Measurements from ENCODE around the gene PCDH9.

The PCDH9 gene

DNA sequence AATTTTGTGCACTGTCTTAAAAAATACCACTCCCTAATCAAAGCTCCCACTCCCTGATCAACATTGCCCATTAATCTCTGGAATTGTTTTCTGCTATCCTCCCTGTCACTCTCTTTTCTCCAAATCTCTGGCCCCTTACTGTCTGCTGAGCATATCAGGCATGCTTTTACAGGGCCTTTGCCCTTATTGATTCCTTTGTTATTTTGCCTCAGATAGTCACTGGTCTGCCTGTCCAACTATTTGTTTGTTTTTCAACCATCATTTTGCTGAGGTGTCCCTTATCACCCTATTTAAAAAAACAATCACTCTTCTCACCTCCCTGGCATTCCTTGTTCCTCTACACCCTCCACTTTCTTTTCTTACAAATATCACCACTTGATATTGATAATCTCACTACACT lies 153.0 kb downstream of the PCDH9 start:
- no peak for DNase-seq

DNA sequence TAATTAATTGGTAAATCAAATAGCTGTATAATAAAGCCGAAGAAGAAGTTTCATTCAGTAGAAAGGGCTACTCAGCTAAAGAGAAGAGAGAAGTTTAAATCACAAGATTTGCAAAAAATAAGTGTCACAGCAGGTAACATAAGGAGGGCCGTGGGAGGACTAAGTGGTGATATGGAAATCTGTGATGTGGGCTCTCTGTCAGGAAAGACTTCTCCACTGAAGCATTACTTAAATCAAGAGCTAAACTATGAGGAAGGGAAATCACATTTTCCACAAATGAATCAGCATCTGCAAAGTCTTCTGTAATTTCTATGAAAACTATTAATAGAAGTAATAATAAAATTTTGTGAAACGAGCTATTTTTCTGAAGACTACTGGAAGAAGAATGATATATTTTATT lies 153.8 kb downstream of the PCDH9 start:
- DNase-seq, result no peak

DNA sequence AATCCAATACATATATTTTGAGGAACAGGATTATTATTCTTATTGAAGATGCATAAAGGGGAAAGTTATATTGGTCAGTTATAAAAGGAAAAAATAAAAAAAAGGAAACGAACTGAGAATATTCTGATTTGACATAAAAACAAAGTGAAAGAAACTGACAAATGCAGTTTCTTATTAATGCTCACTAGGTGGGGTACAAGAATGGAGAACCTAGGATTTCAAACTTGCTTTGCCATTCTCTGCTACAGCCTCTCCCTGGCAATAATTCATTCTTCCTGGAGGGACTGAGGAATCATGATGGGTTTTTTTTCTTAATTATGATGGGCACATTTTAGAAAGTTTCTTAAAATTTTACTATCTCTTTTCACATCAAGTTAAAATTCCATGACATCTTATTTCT lies 154.9 kb downstream of the PCDH9 start:
- no peak for DNase-seq

DNA sequence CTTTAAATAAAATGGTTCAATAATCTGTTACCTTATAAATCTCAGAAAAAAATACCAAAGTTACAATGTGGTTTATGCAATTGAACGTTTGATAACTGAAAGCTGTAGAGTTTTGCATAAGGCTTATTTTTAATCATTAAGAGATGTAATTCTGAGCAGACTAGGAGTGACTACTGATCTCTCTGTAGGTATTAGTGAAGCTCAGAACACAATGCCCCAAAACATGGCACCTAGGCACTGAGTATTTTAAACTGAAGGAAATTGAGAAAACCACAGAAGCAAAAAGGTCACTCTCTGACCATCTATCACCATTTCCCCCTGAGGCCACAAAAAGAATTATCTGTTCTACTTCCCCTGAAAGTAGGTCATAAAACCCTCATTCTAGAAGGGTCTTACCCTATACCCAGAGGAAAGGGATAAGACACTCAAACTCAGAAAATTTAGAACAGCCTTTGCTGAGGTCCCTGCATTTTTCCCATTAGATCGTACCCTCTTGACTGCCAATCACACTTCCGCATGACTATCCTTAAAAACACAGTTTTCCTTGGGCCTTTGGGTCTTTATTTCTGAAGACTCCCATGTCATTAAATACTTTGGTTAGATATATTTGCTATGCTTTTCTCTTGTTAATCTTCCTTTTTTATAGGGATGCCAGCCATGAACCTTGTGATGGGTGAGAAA lies 158.1 kb downstream of the PCDH9 start:
- no peak for DNase-seq

DNA sequence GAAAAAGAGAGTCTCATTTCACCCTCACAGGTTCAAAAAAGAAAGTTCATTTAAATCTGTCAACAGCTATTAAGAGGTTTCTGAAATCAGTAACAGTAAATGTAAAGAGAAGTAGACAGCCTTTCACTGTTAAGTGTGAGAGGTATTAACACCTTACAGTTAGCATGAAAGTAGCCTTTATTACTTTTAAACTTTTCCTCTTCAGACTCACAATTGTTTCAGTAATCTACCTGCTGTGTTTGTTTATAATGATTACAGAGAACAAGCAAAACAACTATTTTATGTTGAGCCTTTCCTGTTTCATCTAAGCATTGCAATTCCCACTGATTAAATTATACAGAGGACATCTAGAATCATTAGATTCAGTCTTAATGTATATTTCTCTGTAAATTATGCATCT lies 159.8 kb downstream of the PCDH9 start:
- DNase-seq, result no peak

DNA sequence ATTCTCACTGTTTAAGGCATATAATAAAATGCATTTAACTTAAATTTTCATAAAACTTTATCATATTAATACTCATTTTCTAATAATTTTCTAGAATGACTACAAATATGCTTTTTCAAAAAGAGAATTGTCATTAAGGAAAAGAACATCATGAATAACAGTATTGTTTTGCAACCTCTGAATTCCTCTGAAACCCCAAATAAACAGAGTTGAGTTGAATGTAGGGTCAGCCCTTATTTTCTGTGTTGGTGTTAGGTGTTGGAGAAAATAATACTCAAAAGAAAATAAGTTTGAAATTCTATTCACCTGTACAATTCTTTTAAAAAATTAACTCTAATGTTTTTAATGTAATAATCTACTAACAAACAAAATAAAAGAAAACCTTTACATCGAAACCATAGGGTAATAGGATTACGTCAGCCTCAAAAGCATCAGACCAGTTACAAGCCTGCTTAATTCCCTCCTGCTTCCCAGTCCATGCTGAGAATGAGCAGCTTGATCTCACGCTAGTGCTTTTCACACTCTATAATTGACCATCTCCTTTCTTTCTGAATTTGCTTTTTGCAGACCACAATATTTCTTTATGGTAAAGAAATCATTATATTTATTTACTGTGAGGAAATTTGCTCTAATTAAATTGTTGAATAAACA lies 160.9 kb downstream of the PCDH9 start:
- no peak for DNase-seq

DNA sequence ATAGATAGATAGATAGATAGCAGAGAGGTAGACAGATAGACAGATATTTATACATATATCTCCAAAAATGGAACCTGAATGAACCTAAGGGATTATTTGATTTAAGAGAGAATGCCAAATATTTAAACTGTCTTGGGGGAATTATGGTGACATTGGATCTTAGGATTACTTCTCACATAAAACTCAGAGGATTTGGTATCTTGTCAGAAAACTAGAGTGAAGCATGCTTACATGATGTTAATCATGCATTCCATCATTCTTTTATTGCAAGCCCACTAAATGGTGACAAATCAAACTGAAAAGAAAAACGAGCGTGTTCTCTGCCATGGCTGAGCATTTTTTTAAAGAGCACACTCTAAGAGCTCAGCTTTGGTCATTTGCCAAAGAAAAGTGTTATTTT lies 165.2 kb downstream of the PCDH9 start:
- no peak for DNase-seq

DNA sequence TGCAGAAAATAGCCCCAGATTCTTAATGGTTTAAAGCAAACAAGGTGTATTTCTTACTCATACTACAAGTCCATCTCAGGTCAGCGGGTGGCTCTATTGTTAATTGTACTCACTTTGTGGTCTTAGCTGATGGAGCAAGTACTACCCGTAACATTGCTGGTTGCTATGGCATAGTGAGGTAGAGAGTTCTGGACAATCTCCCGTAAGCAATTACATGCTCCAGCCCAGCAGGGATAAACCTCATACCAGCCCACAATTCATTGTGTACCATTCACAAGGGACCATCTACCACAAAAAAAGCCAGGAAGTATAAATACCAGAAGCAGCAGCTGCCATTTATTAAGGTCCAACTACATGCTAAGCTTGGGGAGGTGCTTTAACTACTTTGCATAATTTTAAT lies 167.1 kb downstream of the PCDH9 start:
- no peak for DNase-seq

DNA sequence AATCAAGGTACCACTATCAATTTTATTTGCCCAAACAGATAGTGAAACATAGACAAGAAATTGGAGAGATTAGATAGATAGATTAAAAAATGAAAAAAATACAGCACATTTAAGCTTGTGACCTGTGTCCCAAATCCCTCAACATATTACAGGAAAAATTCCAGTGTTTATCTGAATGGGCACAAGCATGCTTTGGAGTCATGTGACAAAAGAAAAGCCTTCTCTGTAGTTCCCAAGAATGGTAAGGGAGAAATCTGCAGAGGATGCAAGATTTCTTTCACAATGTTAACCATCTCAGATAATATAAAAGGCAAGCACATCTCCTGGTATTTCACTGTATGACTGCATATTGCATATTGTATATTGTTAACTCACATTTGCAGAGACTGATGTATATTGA lies 168.0 kb downstream of the PCDH9 start:
- no peak for DNase-seq

DNA sequence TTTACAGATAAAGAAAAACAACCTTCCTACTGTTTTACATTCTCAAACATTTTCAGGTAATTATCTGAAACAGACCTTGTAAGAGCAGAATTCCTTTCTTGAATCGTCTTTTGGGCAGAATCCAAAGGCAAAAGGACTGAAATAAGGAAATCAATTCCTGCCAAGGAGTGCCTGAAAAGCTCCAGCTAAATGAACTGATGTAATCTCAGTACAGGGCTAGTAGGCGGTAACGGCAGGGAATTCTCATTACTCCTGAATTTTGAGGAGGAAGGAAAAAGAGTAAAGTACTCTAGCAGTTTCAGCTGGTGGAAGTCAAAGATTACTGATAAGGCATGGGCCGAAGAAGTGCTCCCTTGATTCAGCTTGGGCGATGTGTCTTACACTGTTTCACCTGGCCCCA lies 168.4 kb downstream of the PCDH9 start:
- no peak for DNase-seq

DNA sequence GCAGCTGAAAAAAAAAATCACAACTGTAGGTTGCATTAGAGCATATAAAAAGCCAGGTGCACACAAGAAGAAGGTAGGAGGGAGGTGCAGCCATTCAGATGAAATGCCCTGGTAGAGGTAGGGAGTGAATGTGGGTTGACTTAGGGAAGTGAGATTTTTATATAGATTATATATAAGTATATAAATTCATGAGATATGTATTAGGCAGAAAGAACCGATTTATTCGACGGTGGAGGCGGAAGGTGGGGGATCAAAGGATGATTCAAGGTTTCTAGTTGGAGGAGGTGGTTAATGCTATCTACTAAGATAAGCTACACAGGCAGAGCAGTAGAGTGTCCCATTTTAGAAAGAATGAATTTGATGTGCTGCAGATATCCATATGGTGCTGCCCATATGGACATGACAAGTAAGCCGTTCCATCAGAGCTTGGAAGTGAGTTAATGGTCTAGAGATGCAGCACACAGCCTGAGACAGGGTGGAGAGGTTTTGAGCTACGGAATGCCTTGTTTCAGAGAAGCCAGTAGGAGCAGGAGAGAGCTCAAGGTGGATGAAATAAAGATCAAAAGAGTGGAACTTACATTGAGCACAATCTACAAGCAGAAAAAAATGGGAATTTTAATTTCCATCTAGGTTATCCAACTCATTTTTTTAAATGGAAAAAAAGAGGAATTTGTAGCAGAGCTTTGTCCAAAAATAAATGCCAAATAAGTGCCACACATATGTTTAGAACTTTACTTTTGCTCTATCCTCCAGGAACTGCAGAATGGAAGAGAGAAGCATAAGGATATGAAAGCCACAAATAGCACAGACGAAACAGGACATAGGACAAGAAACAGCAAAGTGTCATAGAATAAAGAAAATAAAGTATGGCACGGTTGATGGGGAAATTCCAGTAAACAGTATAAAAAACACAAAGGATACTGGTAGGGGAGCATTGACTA lies 177.3 kb downstream of the PCDH9 start:
- no peak for DNase-seq

DNA sequence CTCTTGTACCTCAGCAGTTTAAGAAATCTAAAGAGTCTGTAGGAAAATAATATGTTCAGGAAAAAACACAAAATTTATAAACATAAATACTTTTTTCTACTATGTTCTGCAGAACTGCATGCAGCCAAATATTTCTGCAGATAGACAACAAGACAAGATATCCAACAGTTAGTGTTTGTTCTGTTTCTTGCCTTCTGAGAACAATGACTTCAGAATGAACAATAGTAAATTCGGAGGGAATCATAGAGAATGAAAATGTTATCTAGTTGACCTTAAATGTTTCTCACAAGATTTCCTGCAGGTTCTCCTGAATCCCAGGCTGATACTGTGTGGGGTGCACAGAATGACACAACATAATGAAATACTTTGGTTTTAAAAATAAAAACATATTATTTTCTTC lies 180.4 kb downstream of the PCDH9 start:
- no peak for DNase-seq

DNA sequence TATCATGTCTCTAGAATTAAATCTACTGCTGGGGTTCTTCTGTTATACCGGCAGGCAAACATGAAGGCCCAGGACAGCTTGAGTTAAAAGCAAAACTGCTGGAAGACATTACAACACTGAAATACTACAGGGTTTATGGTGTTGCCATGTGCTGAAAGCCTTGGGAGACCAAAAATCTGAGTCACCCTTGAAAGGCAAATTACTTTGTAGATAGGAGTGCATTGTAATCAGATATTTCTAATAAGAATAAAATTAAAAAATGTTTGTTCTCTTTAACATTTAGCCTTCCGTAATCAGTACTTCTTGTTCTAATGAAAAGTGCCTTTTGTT lies 181.3 kb downstream of the PCDH9 start:
- no peak for DNase-seq

DNA sequence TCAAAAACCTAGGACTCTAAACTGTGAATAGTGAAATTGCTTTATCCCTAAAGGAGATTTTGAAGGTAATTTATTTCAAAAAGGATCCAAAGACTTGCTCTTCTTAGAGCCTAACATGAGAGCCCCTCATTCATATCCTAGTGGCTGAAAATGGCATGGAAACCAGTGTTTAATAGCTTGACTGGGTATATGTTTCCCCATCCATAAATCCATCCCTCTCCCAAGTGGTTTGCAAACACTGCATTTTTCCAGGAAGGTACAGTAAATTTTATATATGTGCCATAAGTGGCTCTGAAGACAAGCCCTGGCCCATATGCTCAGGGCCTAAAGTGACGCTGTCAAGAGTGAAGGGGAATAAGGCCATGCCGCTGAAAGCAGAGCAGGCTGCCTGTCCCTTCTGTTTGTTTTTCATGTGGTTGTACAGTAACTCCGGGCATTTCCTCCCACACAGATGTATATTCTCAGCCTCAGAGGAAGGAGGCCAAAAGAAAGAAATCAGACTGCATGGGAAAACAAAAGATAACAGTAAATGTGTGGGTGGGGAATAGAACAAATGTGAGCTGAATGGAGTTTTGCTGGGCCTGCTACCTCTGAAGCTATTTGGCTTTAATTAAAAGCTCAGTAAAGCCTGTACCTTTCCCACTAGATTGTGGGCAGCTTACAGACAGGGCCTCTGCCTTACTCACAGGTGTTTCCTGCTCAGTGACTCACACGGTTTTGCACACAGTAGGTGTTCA lies 181.9 kb downstream of the PCDH9 start:
- DNase-seq, result no peak

DNA sequence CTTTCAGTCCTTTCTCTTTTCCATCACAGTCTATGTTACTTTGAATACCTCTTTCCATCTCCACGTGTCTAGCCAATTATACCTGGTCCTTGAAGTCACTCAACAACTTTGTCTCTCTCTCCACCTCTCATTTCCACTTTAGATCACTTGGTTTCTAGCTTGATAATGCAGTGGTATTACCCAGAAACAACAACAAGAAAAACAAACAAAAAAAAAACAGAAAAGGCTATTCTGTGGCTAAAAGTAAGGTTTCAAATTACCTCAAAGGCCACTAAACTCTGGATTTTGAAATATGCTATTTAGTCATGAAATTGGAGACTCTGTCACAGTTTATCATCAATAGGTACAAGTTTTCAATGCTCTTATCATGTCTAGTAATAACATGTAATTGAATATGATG lies 184.8 kb downstream of the PCDH9 start:
- no peak for DNase-seq

DNA sequence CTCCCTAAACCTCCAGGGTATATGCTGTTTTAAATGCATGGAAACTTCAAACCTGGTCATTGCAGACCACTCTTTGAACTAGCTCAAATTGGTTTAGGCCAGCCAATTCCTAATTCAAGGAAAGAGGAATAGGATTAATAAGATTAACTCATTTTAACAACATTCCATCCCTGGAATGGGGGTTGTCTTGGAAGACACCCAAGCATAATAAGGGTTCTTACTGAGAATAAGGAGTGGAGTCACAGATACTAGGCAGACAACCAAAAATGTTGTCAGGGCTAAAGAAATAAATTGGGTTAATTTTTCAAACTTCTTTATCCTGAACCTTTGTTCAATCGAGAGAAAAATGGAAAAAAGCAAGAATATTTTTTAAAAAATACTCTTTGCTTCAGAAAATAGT lies 186.2 kb downstream of the PCDH9 start:
- no peak for DNase-seq

DNA sequence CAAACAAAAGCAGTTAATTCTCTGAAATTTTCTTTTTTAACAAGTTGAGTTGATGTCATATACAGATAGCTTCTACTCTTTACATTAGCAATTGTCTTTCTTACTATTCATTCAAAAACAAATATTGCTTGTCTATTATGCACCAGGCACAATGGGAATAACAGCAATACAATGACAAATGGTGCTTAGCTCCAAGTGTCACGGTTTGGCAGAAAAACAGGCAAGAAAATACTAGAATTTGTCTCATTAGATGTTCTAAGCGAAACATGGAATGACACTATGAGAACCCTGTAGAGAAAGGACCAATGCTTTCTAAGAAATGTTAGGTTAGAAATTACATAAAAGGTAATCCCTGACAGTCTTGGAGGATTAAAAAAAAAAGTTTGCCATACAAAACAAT lies 187.6 kb downstream of the PCDH9 start:
- no peak for DNase-seq

DNA sequence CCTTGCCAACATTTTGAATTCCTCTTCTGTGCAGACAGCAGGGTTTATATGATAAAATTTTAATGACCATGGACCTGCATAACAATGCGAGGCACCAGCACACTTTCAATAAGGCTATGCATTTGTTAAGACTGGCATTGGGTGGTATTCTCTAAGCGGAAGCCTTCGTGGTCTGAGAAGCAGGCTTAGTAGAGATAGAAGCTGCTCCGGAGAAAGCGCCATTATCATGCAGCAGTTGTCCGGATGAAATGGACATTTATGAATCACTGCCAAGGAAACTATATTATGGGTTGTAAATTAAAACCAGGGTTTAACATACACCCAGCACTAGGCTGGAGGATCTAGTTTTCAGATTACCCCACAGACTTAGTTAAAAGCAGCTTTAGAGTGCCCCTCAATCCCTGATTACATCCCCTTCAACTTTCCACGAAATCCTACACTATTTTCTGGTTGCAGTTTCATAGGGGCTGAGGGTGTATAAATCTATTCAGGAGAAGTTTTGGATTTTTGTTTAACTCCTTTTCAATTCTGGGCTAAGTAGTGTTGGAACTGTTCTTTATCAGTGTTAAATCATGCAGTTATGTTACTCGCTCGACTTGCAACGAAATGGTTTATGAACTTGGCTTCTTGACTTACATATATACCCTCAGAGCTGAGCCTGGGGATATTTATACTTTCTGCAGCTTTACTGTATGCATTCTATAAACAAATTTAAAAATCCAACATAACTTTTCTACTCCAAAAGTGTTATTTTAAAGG lies 193.3 kb downstream of the PCDH9 start:
- DNase-seq, result no peak

DNA sequence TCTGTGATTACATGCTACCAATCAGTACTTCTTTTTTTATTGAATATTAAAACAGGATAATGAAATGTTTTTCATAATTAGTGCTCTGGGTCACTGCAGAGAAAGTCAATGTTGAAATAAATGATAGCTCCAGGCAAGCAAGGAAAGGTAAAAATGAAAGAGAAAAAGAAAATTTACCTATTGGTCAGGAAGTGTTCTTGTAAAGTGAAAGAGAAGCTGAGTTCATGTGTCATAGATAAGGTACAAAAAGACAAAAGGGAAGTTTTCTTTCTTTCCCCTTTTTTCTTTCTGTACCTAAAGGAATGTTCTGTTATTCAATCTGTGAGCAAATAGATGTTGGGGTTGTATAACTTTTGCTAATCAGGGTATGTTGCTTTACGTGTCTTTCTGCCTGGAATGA lies 197.0 kb downstream of the PCDH9 start:
- no peak for DNase-seq

DNA sequence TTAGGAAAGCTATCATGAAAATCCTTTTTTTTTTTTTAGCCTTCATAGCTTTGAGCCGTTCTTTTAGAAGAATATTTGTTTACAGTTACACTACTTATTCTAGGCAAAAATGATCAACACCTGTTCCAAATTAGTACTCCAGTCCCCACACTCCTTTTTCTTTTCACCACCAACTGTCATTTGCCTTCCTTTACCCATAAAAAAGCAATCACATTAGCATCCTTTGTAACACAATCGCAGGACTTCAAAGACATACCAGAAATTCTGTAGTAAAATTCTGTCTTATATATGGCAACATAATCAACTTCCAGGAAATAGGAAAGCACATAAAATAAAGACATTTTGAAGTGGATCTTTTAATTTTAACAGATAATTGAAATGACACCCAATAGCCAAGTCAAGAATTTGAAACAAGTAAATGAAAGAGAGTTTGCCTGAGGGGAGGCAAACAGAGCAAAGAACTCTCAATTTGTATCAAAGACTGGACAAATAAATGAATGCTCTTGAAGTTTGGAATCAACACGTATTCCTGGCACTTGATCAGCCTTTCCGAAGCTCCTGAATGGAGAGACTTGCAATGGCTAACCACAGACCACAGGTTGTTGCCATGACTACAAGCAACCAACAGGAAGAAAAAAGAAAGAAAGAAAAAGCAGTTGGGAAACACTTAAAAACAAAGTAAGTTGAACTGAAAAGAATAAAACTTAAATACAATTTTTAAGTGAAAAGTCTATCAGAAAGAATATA lies 206.8 kb downstream of the PCDH9 start:
- DNase-seq, result no peak

DNA sequence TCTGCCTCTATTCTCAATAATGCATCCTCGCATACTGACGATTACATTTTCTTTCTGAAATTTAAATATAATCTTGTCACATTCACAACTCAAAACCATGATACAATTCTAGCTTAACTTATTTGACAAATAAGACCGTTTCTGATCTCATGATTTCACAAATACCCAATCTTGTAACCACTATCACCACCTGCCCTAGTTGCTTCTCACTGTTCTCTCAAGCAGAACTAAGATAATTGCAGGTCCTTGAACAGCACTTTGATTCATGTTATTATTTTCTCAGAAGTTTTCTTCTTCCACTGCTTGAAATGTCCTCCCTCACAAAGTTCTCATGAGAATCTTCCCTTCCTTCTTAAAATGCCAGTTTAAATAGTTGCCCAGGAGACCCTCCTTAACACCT lies 211.4 kb downstream of the PCDH9 start:
- DNase-seq, result no peak

DNA sequence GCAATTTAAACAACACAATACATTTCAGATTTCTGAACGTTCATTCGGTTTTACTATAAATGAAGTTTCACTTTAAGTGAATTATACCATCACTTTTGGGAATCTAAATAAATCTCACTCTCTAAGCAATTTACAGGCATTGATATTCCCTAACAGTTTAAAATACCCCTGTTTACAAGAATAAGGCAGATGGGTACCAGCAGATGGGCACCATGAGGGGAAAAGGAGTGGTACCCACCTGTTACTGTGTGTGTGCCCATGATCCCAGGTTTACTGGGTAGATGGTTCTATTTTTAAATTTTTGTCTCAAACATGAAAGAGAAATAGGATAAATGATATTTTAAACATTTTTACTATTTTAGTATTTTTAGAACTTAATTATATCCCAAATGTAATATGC lies 212.9 kb downstream of the PCDH9 start:
- no peak for DNase-seq

Data from cerebellar nuclear complex (tissue), 1 donor.